CD8-positive, alpha-beta memory T cell (primary cell): ENCODE data around the gene SYTL3. TPM values are rescaled to one million over a fixed set of nuclear protein-coding genes. Genes with fewer than 3 reads are reported as not detected.

Source experiments
- CTCF ChIA-PET: fragments of 350-600 bp; sonication (Branson Sonifier 250); formaldehyde crosslinking; loops from one replicate; lab custom pipeline; 2021; ENCODE audit warnings: antibody characterized with exemption; lab: Charles Lee
- POLR2A ChIA-PET: fragments of 350-600 bp; sonication (Branson Sonifier 250); formaldehyde crosslinking; loops from one replicate; lab custom pipeline; 2021; ENCODE audit warnings: antibody characterized with exemption; lab: Charles Lee
- DNase-seq, 5 donors: peaks; one replicate each; pipeline versions ENCODE4 v3.0.0 to v3.0.0-alpha.2; 2020 to 2022; ENCODE audit warnings: mixed read lengths in 1 of 5
- H3K27ac ChIP-seq: one replicate; pipeline ENCODE4 v1.7.0; 2013; ENCODE audit warnings: low read depth, mild to moderate bottlenecking, low read length, moderate library complexity
- H3K27me3 ChIP-seq: 2 replicates; pipeline ENCODE4 v1.7.0; 2013; ENCODE audit warnings: low read length, mild to moderate bottlenecking; ENCODE audit not compliant: insufficient read depth, poor library complexity, severe bottlenecking
- H3K36me3 ChIP-seq: 2 replicates; pipeline ENCODE4 v1.7.0; 2013; ENCODE audit warnings: mild to moderate bottlenecking, low read length, moderate library complexity; ENCODE audit not compliant: insufficient read depth
- H3K4me1 ChIP-seq: 2 replicates; pipeline ENCODE4 v1.7.0; 2013; ENCODE audit warnings: mild to moderate bottlenecking, low read length, moderate library complexity; ENCODE audit not compliant: insufficient read depth
- H3K4me3 ChIP-seq: 2 replicates; pipeline ENCODE4 v1.7.0; 2013; ENCODE audit warnings: mild to moderate bottlenecking, low read length
- H3K9me3 ChIP-seq: 2 replicates; pipeline ENCODE4 v1.7.0; 2013; ENCODE audit warnings: mild to moderate bottlenecking, low read length
- H3K27ac Mint-ChIP-seq, 8 donors: one replicate each; pipeline ENCODE4 v1.8.0; 2020 to 2021; ENCODE audit warnings: mixed read lengths in 8 of 8, mild to moderate bottlenecking in 6 of 8, inconsistent platforms in 3 of 8, moderate library complexity in 3 of 8
- H3K27me3 Mint-ChIP-seq, 2 donors: one replicate each; pipeline ENCODE4 v1.8.0; 2020 to 2021; ENCODE audit warnings: mixed read lengths in 2 of 2, mild to moderate bottlenecking in 1 of 2, moderate library complexity in 1 of 2
- H3K36me3 Mint-ChIP-seq, 3 donors: one replicate each; pipeline ENCODE4 v1.8.0; 2020 to 2021; ENCODE audit warnings: mixed read lengths in 3 of 3, inconsistent platforms in 1 of 3, mild to moderate bottlenecking in 1 of 3
- H3K4me1 Mint-ChIP-seq, 3 donors: one replicate each; pipeline ENCODE4 v1.8.0; 2020 to 2021; ENCODE audit warnings: mixed read lengths in 3 of 3, inconsistent platforms in 1 of 3, mild to moderate bottlenecking in 1 of 3
- H3K4me3 Mint-ChIP-seq, 7 donors: one replicate each; pipeline ENCODE4 v1.8.0; 2020 to 2021; ENCODE audit warnings: mixed read lengths in 7 of 7, mild to moderate bottlenecking in 6 of 7, moderate library complexity in 4 of 7, inconsistent platforms in 2 of 7
- H3K9me3 Mint-ChIP-seq, 5 donors: one replicate each; pipeline ENCODE4 v1.8.0; 2020 to 2022; ENCODE audit warnings: mixed read lengths in 5 of 5, mild to moderate bottlenecking in 3 of 5, moderate library complexity in 2 of 5, inconsistent platforms in 1 of 5
- polyA plus RNA-seq: library from polyadenylated mRNA; unstranded; fragments of 300-500 nt; fragmentation: Illumina TruSeq; gene quantifications from one replicate; pipeline ENCODE4 v1.2.3, GENCODE V29; 2021
- total RNA-seq, 2 experiments: library from RNA; stranded (reverse); gene quantifications; one replicate each; pipeline ENCODE4 v1.2.3, GENCODE V29; 2021

The SYTL3 gene
- total and polyA plus RNA-seq, 3 experiments from 2014 or later, result 19.5 to 102 (median 96.6) TPM

- Histone ChIP-seq H3K27me3 (no peaks in the 10 kb centered on the region), H3K4me3 (no peak overlapping the region), H3K4me1 (no peaks in the 10 kb centered on the region), H3K36me3 (peaks cover 31% of the 10 kb centered on the region), H3K27ac (no peak overlapping the region), H3K9me3 (no peaks in the 10 kb centered on the region)
- H3K27ac Mint-ChIP-seq, result peak overlapping the region in 7 of 8 donors; percentile 4 to 89 (median 47)
- peaks cover 0 to 3% (median 0%) of the 10 kb centered on the region in 5 donors for H3K9me3 Mint-ChIP-seq
- no peak for DNase-seq
- POLR2A ChIA-PET, result interaction anchor here (0.9 to 2.2 kb wide), 4 partner anchors 41 to 196 kb away, joined by 3 to 7 read pairs (median 4); no protein-coding TSS in a partner anchor
- H3K4me3 Mint-ChIP-seq, result no peak overlapping the region
- peaks cover 8 to 88% (median 19%) of the 10 kb centered on the region in 3 donors for H3K36me3 Mint-ChIP-seq
- peaks cover 0 to 7% of the 10 kb centered on the region in 2 donors for H3K27me3 Mint-ChIP-seq
- CTCF ChIA-PET, result interaction anchor here (1.3 kb wide), 1 partner anchor 208 kb away, joined by 4 read pairs; no protein-coding TSS in a partner anchor
- peaks cover 0 to 5% (median 4%) of the 10 kb centered on the region in 3 donors for H3K4me1 Mint-ChIP-seq
These were observed 113.1 kb downstream of the SYTL3 start for GRCh38 chr6:158762787-158763433.

GRCh38 chr6:158763434-158764182, 113.8 kb downstream of the SYTL3 start:
- Histone ChIP-seq H3K9me3 (no peaks in the 10 kb centered on the region), H3K27ac (no peak overlapping the region), H3K4me3 (no peak overlapping the region), H3K36me3 (peaks cover 38% of the 10 kb centered on the region), H3K4me1 (no peaks in the 10 kb centered on the region), H3K27me3 (no peaks in the 10 kb centered on the region)
- peaks cover 0 to 5% (median 4%) of the 10 kb centered on the region in 3 donors for H3K4me1 Mint-ChIP-seq
- peak overlapping the region in 6 of 8 donors; percentile 21 to 89 (median 72) for H3K27ac Mint-ChIP-seq
- CTCF ChIA-PET, result interaction anchor here (1.0 to 1.3 kb wide), 2 partner anchors 21 to 207 kb away, joined by 3 to 4 read pairs; no protein-coding TSS in a partner anchor
- H3K27me3 Mint-ChIP-seq, result peaks cover 0 to 7% of the 10 kb centered on the region in 2 donors
- no peak for DNase-seq
- POLR2A ChIA-PET, result interaction anchor here (0.9 to 2.2 kb wide), 2 partner anchors 106 to 195 kb away, joined by 4 to 7 read pairs; no protein-coding TSS in a partner anchor
- H3K9me3 Mint-ChIP-seq, result peaks cover 0 to 7% (median 0%) of the 10 kb centered on the region in 5 donors
- H3K4me3 Mint-ChIP-seq, result peak overlapping the region in 2 of 7 donors; percentile 8 to 46
- peaks cover 12 to 89% (median 19%) of the 10 kb centered on the region in 3 donors for H3K36me3 Mint-ChIP-seq

GRCh38 chr6:158764183-158764849, 114.5 kb downstream of the SYTL3 start:
- DNase-seq, result no peak
- Mint-ChIP-seq H3K9me3 (peaks cover 0 to 7% (median 0%) of the 10 kb centered on the region in 5 donors), H3K4me1 (peaks cover 0 to 5% (median 4%) of the 10 kb centered on the region in 3 donors), H3K27ac (peak overlapping the region in 7 of 8 donors; percentile 26 to 89 (median 66)), H3K27me3 (peaks cover 0 to 7% of the 10 kb centered on the region in 2 donors), H3K4me3 (peak overlapping the region in 1 of 7 donors; percentile 45), H3K36me3 (peaks cover 13 to 92% (median 20%) of the 10 kb centered on the region in 3 donors)
- CTCF ChIA-PET, result interaction anchor here (0.8 to 1.4 kb wide), 4 partner anchors 20 to 207 kb away, joined by 3 read pairs; no protein-coding TSS in a partner anchor
- Histone ChIP-seq H3K4me1 (no peaks in the 10 kb centered on the region), H3K27me3 (no peaks in the 10 kb centered on the region), H3K9me3 (no peaks in the 10 kb centered on the region), H3K36me3 (peaks cover 45% of the 10 kb centered on the region), H3K27ac (no peak overlapping the region), H3K4me3 (no peak overlapping the region)
- POLR2A ChIA-PET, result interaction anchor here (2.2 kb wide), 1 partner anchor 105 kb away, joined by 7 read pairs; no protein-coding TSS in a partner anchor

- ChIA-PET POLR2A (interaction anchor here (2.2 kb wide), 1 partner anchor 105 kb away, joined by 7 read pairs; no protein-coding TSS in a partner anchor), CTCF (interaction anchor here (0.8 to 1.5 kb wide), 5 partner anchors 15 to 206 kb away, joined by 3 to 6 read pairs (median 3); no protein-coding TSS in a partner anchor)
- H3K4me1 Mint-ChIP-seq, result peaks cover 0 to 10% (median 6%) of the 10 kb centered on the region in 3 donors
- DNase-seq, result no peak
- peak overlapping the region in 6 of 8 donors; percentile 19 to 89 (median 47) for H3K27ac Mint-ChIP-seq
- no peaks in the 10 kb centered on the region for H3K27me3 ChIP-seq
- peaks cover 0 to 7% of the 10 kb centered on the region in 2 donors for H3K27me3 Mint-ChIP-seq
- H3K9me3 Mint-ChIP-seq, result peaks cover 0 to 7% (median 0%) of the 10 kb centered on the region in 5 donors
- no peaks in the 10 kb centered on the region for H3K9me3 ChIP-seq
- H3K4me3 ChIP-seq, result no peak overlapping the region
- H3K27ac ChIP-seq, result no peak overlapping the region
- H3K36me3 Mint-ChIP-seq, result peaks cover 20 to 95% (median 24%) of the 10 kb centered on the region in 3 donors
- H3K4me3 Mint-ChIP-seq, result peak overlapping the region in 1 of 7 donors; percentile 45
- no peaks in the 10 kb centered on the region for H3K4me1 ChIP-seq
- peaks cover 51% of the 10 kb centered on the region for H3K36me3 ChIP-seq
These were observed 115.1 kb downstream of the SYTL3 start for GRCh38 chr6:158764926-158765325.

- Histone ChIP-seq H3K4me1 (no peaks in the 10 kb centered on the region), H3K36me3 (peaks cover 57% of the 10 kb centered on the region), H3K4me3 (no peak overlapping the region), H3K27me3 (no peaks in the 10 kb centered on the region), H3K9me3 (no peaks in the 10 kb centered on the region), H3K27ac (no peak overlapping the region)
- DNase-seq, result no peak
- ChIA-PET CTCF (interaction anchor here (1.0 to 1.5 kb wide), 3 partner anchors 14 to 205 kb away, joined by 3 to 6 read pairs (median 3); no protein-coding TSS in a partner anchor), POLR2A (interaction anchor here (0.9 kb wide), 1 partner anchor 10 kb away, joined by 3 read pairs; no protein-coding TSS in a partner anchor)
- H3K27me3 Mint-ChIP-seq, result peaks cover 0 to 7% of the 10 kb centered on the region in 2 donors
- H3K9me3 Mint-ChIP-seq, result peaks cover 0 to 7% (median 0%) of the 10 kb centered on the region in 5 donors
- peaks cover 20 to 95% (median 27%) of the 10 kb centered on the region in 3 donors for H3K36me3 Mint-ChIP-seq
- peak overlapping the region in 1 of 7 donors; percentile 11 for H3K4me3 Mint-ChIP-seq
- H3K27ac Mint-ChIP-seq, result peak overlapping the region in 1 of 8 donors; percentile 89
- peaks cover 0 to 10% (median 8%) of the 10 kb centered on the region in 3 donors for H3K4me1 Mint-ChIP-seq
These were observed 115.7 kb downstream of the SYTL3 start for GRCh38 chr6:158765499-158766068.

- Histone ChIP-seq H3K27me3 (no peaks in the 10 kb centered on the region), H3K36me3 (peaks cover 67% of the 10 kb centered on the region), H3K27ac (no peak overlapping the region), H3K9me3 (no peaks in the 10 kb centered on the region), H3K4me3 (no peak overlapping the region), H3K4me1 (peaks cover 11% of the 10 kb centered on the region)
- no peak for DNase-seq
- H3K4me1 Mint-ChIP-seq, result peaks cover 8 to 20% (median 16%) of the 10 kb centered on the region in 3 donors
- CTCF ChIA-PET, result interaction anchor here (1.1 to 1.5 kb wide), 3 partner anchors 13 to 63 kb away, joined by 3 to 6 read pairs (median 4); no protein-coding TSS in a partner anchor
- peaks cover 24 to 99% (median 26%) of the 10 kb centered on the region in 3 donors for H3K36me3 Mint-ChIP-seq
- POLR2A ChIA-PET, result interaction anchor here (0.9 kb wide), 1 partner anchor 8 kb away, joined by 3 read pairs; no protein-coding TSS in a partner anchor
- H3K27ac Mint-ChIP-seq, result peak overlapping the region in 4 of 8 donors; percentile 7 to 89 (median 68)
- H3K4me3 Mint-ChIP-seq, result peak overlapping the region in 3 of 7 donors; percentile 36 to 54 (median 49)
- H3K9me3 Mint-ChIP-seq, result peaks cover 0 to 7% (median 0%) of the 10 kb centered on the region in 5 donors
- peaks cover 0 to 10% of the 10 kb centered on the region in 2 donors for H3K27me3 Mint-ChIP-seq
These were observed 117.0 kb downstream of the SYTL3 start for GRCh38 chr6:158766621-158767455.
